Stimulated activated CD4-positive, alpha-beta T cell treated with anti-CD3 and anti-CD28 coated beads, Interleukin-2, amount 100 ng/mL, for 4 hours (primary cell): ENCODE results near the gene MERTK.
"Not testable (repeated sequence)": the region's sequence is repeated elsewhere in the genome, so short reads cannot be mapped to it uniquely, and the experiment has no call there.

Source experiments
- DNase-seq: peaks from one replicate; pipeline ENCODE4 v3.0.0-alpha.2; 2020; ENCODE audit warnings: low read depth

MERTK gene

GRCh38 chr2:111910609-111911277 lies 12.3 kb downstream of the MERTK start:
- no peak for DNase-seq

- DNase-seq = not testable (repeated sequence)
Observed at GRCh38 chr2:111911295-111911977, 13.0 kb downstream of the MERTK start.

- DNase-seq = no peak
Observed at GRCh38 chr2:111912547-111912946, 14.1 kb downstream of the MERTK start.

GRCh38 chr2:111917106-111917505 lies 18.7 kb downstream of the MERTK start:
- no peak for DNase-seq

GRCh38 chr2:111918383-111918806 lies 20.0 kb downstream of the MERTK start:
- no peak for DNase-seq

- no peak for DNase-seq
Observed at GRCh38 chr2:111919365-111919764, 21.0 kb downstream of the MERTK start.

- no peak for DNase-seq
Observed at GRCh38 chr2:111919794-111920608, 21.6 kb downstream of the MERTK start.

GRCh38 chr2:111923276-111923804 lies 24.9 kb downstream of the MERTK start:
- no peak for DNase-seq

GRCh38 chr2:111924617-111925107 lies 26.3 kb downstream of the MERTK start:
- no peak for DNase-seq

- DNase-seq = no peak
Observed at GRCh38 chr2:111927723-111928122, 29.3 kb downstream of the MERTK start.

- no peak for DNase-seq
Observed at GRCh38 chr2:111930409-111930808, 32.0 kb downstream of the MERTK start.

GRCh38 chr2:111930875-111931274 lies 32.5 kb downstream of the MERTK start:
- DNase-seq = no peak

GRCh38 chr2:111932841-111933291 lies 34.5 kb downstream of the MERTK start:
- DNase-seq = no peak

GRCh38 chr2:111933900-111934299 lies 35.5 kb downstream of the MERTK start:
- not testable (repeated sequence) for DNase-seq

GRCh38 chr2:111936881-111937280 lies 38.5 kb downstream of the MERTK start:
- no peak for DNase-seq

GRCh38 chr2:111938392-111938791 lies 40.0 kb downstream of the MERTK start:
- DNase-seq = no peak

- no peak for DNase-seq
Observed at GRCh38 chr2:111940333-111941196, 42.2 kb downstream of the MERTK start.

- no peak for DNase-seq
Observed at GRCh38 chr2:111941531-111941930, 43.1 kb downstream of the MERTK start.

- DNase-seq = no peak
Observed at GRCh38 chr2:111944531-111945210, 46.3 kb downstream of the MERTK start.

- DNase-seq = no peak
Observed at GRCh38 chr2:111945444-111946293, 47.3 kb downstream of the MERTK start.
